Activated naive CD8-positive, alpha-beta T cell treated with anti-CD3 and anti-CD28 coated beads, Interleukin-2, amount 50 U/mL, for 24 hours (primary cell): ENCODE measurements around the gene FGF19.

ENCODE experiments used
- ATAC-seq: fragments of 150-1000 bp; cut with Tn5 transposase; one replicate; pipeline ENCODE4 v1.10.0; 2021
- DNase-seq: peaks from one replicate; pipeline ENCODE4 v3.0.0; 2021
- H3K27ac Mint-ChIP-seq: one replicate; pipeline ENCODE4 v1.8.0; 2021; ENCODE audit warnings: mild to moderate bottlenecking, mixed read lengths
- H3K27me3 Mint-ChIP-seq: one replicate; pipeline ENCODE4 v1.8.0; 2021; ENCODE audit warnings: mixed read lengths
- H3K36me3 Mint-ChIP-seq: one replicate; pipeline ENCODE4 v1.8.0; 2021; ENCODE audit warnings: low read depth, mixed read lengths
- H3K4me1 Mint-ChIP-seq: one replicate; pipeline ENCODE4 v1.8.0; 2021; ENCODE audit warnings: mixed read lengths
- H3K4me3 Mint-ChIP-seq: one replicate; pipeline ENCODE4 v1.8.0; 2021; ENCODE audit warnings: mild to moderate bottlenecking, moderate library complexity, mixed read lengths
- H3K9me3 Mint-ChIP-seq: one replicate; pipeline ENCODE4 v1.8.0; 2021; ENCODE audit warnings: mixed read lengths

FGF19 gene

GRCh38 chr11:69729252-69729651, 25.4 kb upstream of the FGF19 start:
- Mint-ChIP-seq H3K27ac (no peak overlapping the region), H3K36me3 (no peaks in the 10 kb centered on the region), H3K27me3 (peaks cover 33% of the 10 kb centered on the region), H3K4me3 (no peak overlapping the region), H3K4me1 (no peaks in the 10 kb centered on the region), H3K9me3 (peaks cover 8% of the 10 kb centered on the region)
- DNase-seq (no peak), ATAC-seq (no peak)

GRCh38 chr11:69727266-69727665, 23.4 kb upstream of the FGF19 start:
- DNase-seq (no peak), ATAC-seq (no peak)
- H3K36me3 Mint-ChIP-seq, result no peaks in the 10 kb centered on the region
- H3K9me3 Mint-ChIP-seq, result no peaks in the 10 kb centered on the region
- H3K4me3 Mint-ChIP-seq, result no peak overlapping the region
- no peaks in the 10 kb centered on the region for H3K4me1 Mint-ChIP-seq
- peaks cover 45% of the 10 kb centered on the region for H3K27me3 Mint-ChIP-seq
- no peak overlapping the region for H3K27ac Mint-ChIP-seq

GRCh38 chr11:69726481-69726880, 22.7 kb upstream of the FGF19 start:
- Mint-ChIP-seq H3K9me3 (no peaks in the 10 kb centered on the region), H3K4me3 (no peak overlapping the region), H3K27ac (no peak overlapping the region), H3K4me1 (no peaks in the 10 kb centered on the region), H3K27me3 (peaks cover 48% of the 10 kb centered on the region), H3K36me3 (no peaks in the 10 kb centered on the region)
- ATAC-seq, result no peak
- no peak for DNase-seq

GRCh38 chr11:69726019-69726418, 22.2 kb upstream of the FGF19 start:
- no peaks in the 10 kb centered on the region for H3K9me3 Mint-ChIP-seq
- H3K27me3 Mint-ChIP-seq, result peaks cover 53% of the 10 kb centered on the region
- ATAC-seq (no peak), DNase-seq (no peak)
- no peak overlapping the region for H3K4me3 Mint-ChIP-seq
- no peak overlapping the region for H3K27ac Mint-ChIP-seq
- H3K36me3 Mint-ChIP-seq, result no peaks in the 10 kb centered on the region
- H3K4me1 Mint-ChIP-seq, result no peaks in the 10 kb centered on the region

GRCh38 chr11:69721745-69722144, 17.9 kb upstream of the FGF19 start:
- Mint-ChIP-seq H3K9me3 (no peaks in the 10 kb centered on the region), H3K27ac (no peak overlapping the region), H3K4me3 (no peak overlapping the region), H3K27me3 (peaks cover 71% of the 10 kb centered on the region), H3K4me1 (no peaks in the 10 kb centered on the region), H3K36me3 (no peaks in the 10 kb centered on the region)
- DNase-seq (no peak), ATAC-seq (no peak)

GRCh38 chr11:69721106-69721505, 17.3 kb upstream of the FGF19 start:
- no peak for ATAC-seq

GRCh38 chr11:69718912-69719311, 15.1 kb upstream of the FGF19 start:
- Mint-ChIP-seq H3K4me3 (no peak overlapping the region), H3K4me1 (no peaks in the 10 kb centered on the region), H3K36me3 (no peaks in the 10 kb centered on the region), H3K9me3 (no peaks in the 10 kb centered on the region), H3K27ac (no peak overlapping the region), H3K27me3 (peaks cover 56% of the 10 kb centered on the region)
- ATAC-seq (no peak), DNase-seq (no peak)

More at GRCh38 chr11:69721106-69721505, 17.3 kb upstream of the FGF19 start:
- Mint-ChIP-seq H3K27ac (no peak overlapping the region), H3K4me1 (no peaks in the 10 kb centered on the region), H3K27me3 (peaks cover 68% of the 10 kb centered on the region), H3K9me3 (no peaks in the 10 kb centered on the region), H3K36me3 (no peaks in the 10 kb centered on the region), H3K4me3 (no peak overlapping the region)
- DNase-seq, result no peak

GRCh38 chr11:69718147-69718546, 14.3 kb upstream of the FGF19 start:
- no peaks in the 10 kb centered on the region for H3K36me3 Mint-ChIP-seq
- H3K9me3 Mint-ChIP-seq, result no peaks in the 10 kb centered on the region
- no peaks in the 10 kb centered on the region for H3K4me1 Mint-ChIP-seq
- DNase-seq (peak; percentile 26), ATAC-seq (peak; percentile 43)
- no peak overlapping the region for H3K27ac Mint-ChIP-seq
- peaks cover 49% of the 10 kb centered on the region for H3K27me3 Mint-ChIP-seq
- no peak overlapping the region for H3K4me3 Mint-ChIP-seq

GRCh38 chr11:69716891-69717747, 13.3 kb upstream of the FGF19 start:
- H3K36me3 Mint-ChIP-seq, result no peaks in the 10 kb centered on the region
- no peak overlapping the region for H3K4me3 Mint-ChIP-seq
- peaks cover 42% of the 10 kb centered on the region for H3K27me3 Mint-ChIP-seq
- H3K9me3 Mint-ChIP-seq, result no peaks in the 10 kb centered on the region
- no peak overlapping the region for H3K27ac Mint-ChIP-seq
- H3K4me1 Mint-ChIP-seq, result peaks cover 3% of the 10 kb centered on the region
- no peak for DNase-seq
- ATAC-seq, result no peak

- H3K27me3 Mint-ChIP-seq, result peaks cover 39% of the 10 kb centered on the region
Observed at GRCh38 chr11:69716099-69716498, 12.3 kb upstream of the FGF19 start.

GRCh38 chr11:69715446-69715845, 11.6 kb upstream of the FGF19 start:
- H3K36me3 Mint-ChIP-seq, result no peaks in the 10 kb centered on the region
- no peak overlapping the region for H3K27ac Mint-ChIP-seq
- H3K27me3 Mint-ChIP-seq, result peaks cover 34% of the 10 kb centered on the region
- peaks cover 9% of the 10 kb centered on the region for H3K4me1 Mint-ChIP-seq
- H3K4me3 Mint-ChIP-seq, result no peak overlapping the region
- ATAC-seq (no peak), DNase-seq (no peak)
- H3K9me3 Mint-ChIP-seq, result no peaks in the 10 kb centered on the region

More at GRCh38 chr11:69716099-69716498, 12.3 kb upstream of the FGF19 start:
- H3K4me1 Mint-ChIP-seq, result peaks cover 9% of the 10 kb centered on the region
- ATAC-seq (no peak), DNase-seq (no peak)
- no peaks in the 10 kb centered on the region for H3K9me3 Mint-ChIP-seq
- H3K36me3 Mint-ChIP-seq, result no peaks in the 10 kb centered on the region
- no peak overlapping the region for H3K4me3 Mint-ChIP-seq
- H3K27ac Mint-ChIP-seq, result no peak overlapping the region

- Mint-ChIP-seq H3K36me3 (no peaks in the 10 kb centered on the region), H3K4me1 (peaks cover 9% of the 10 kb centered on the region), H3K27me3 (peaks cover 15% of the 10 kb centered on the region), H3K9me3 (no peaks in the 10 kb centered on the region), H3K4me3 (peak overlapping the region; percentile 46), H3K27ac (no peak overlapping the region)
- DNase-seq, result peak; percentile 11
- no peak for ATAC-seq
Observed at GRCh38 chr11:69711822-69712801, 8.3 kb upstream of the FGF19 start.

GRCh38 chr11:69708736-69709401, 5.0 kb upstream of the FGF19 start:
- peaks cover 35% of the 10 kb centered on the region for H3K27me3 Mint-ChIP-seq
- H3K4me3 Mint-ChIP-seq, result no peak overlapping the region
- H3K9me3 Mint-ChIP-seq, result no peaks in the 10 kb centered on the region
- H3K4me1 Mint-ChIP-seq, result peaks cover 13% of the 10 kb centered on the region
- no peak overlapping the region for H3K27ac Mint-ChIP-seq
- no peaks in the 10 kb centered on the region for H3K36me3 Mint-ChIP-seq
- ATAC-seq (no peak), DNase-seq (no peak)

GRCh38 chr11:69707176-69707575, 3.4 kb upstream of the FGF19 start:
- no peaks in the 10 kb centered on the region for H3K36me3 Mint-ChIP-seq
- peaks cover 14% of the 10 kb centered on the region for H3K4me1 Mint-ChIP-seq
- ATAC-seq (no peak), DNase-seq (no peak)
- peaks cover 43% of the 10 kb centered on the region for H3K27me3 Mint-ChIP-seq
- H3K27ac Mint-ChIP-seq, result no peak overlapping the region
- H3K4me3 Mint-ChIP-seq, result no peak overlapping the region
- no peaks in the 10 kb centered on the region for H3K9me3 Mint-ChIP-seq
